Body of pancreas (tissue), 4 donors: ENCODE measurements around the gene PKP4.

Source experiments
- POLR2A ChIP-seq, 3 donors: fragments of 450-650 bp; IDR thresholded peaks; one replicate each; pipeline ENCODE4 v1.6.1; 2016; ENCODE audit warnings: antibody characterized with exemption in 3 of 3, mild to moderate bottlenecking in 2 of 3
- TF ChIP-seq, protein P1 (sequence below), 7 experiments: fragments of 450-650 bp in 4 of 7; fragments of 200-600 bp in 3 of 7; sonication (generic) in 3 of 7; IDR thresholded peaks; one replicate each; pipeline ENCODE4 v1.5.1; 2016 to 2019; ENCODE audit warnings: antibody characterized with exemption in 7 of 7

DNA sequence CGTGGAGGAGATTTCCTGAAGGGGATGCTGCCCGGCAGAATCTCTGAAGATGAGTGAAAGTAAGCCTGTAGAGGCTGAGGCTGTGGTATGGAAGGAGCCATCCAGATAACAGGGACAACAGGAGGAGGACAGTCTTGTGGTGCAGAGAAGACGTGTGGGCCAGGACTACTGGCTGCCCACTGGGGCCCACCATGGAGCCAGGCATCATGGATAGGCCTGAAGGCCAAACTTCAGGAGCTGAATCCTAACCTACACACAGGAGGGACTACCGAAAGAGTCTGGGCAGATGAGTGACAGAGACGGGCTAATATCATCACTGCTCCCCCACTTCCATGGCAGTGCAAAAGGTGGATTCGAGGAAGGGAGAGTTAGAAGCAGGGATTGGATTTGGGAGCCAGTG is 207.0 kb downstream of the PKP4 start:
- TF ChIP-seq, protein P1, sequence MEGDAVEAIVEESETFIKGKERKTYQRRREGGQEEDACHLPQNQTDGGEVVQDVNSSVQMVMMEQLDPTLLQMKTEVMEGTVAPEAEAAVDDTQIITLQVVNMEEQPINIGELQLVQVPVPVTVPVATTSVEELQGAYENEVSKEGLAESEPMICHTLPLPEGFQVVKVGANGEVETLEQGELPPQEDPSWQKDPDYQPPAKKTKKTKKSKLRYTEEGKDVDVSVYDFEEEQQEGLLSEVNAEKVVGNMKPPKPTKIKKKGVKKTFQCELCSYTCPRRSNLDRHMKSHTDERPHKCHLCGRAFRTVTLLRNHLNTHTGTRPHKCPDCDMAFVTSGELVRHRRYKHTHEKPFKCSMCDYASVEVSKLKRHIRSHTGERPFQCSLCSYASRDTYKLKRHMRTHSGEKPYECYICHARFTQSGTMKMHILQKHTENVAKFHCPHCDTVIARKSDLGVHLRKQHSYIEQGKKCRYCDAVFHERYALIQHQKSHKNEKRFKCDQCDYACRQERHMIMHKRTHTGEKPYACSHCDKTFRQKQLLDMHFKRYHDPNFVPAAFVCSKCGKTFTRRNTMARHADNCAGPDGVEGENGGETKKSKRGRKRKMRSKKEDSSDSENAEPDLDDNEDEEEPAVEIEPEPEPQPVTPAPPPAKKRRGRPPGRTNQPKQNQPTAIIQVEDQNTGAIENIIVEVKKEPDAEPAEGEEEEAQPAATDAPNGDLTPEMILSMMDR (IDR thresholded peaks at IDR 0.05), result no peak
- no peak for TF ChIP-seq POLR2A (IDR thresholded peaks at IDR 0.05)
